DND-41 (cell line): ENCODE results near the gene CLN6.

Source experiments
- ATAC-seq: fragments of 200-7000 bp; cut with Tn5 transposase; 3 replicates; pipeline ENCODE4 v1.9.1; 2021; ENCODE audit warnings: low read depth; ENCODE audit not compliant: insufficient read depth
- DNase-seq: peaks from one replicate; pipeline ENCODE4 v3.0.0-alpha.2; 2020
- H2AFZ ChIP-seq: 2 replicates; pipeline ENCODE4 v1.6.0; 2012; ENCODE audit warnings: low read depth, low read length
- H3K27ac ChIP-seq: 2 replicates; pipeline ENCODE4 v1.5.1; 2012; ENCODE audit warnings: low read length, inconsistent platforms
- H3K27me3 ChIP-seq: fragments of 200-600 bp; sonication (generic); 2 replicates; pipeline ENCODE4 v1.6.0; 2012; ENCODE audit warnings: low read length, mild to moderate bottlenecking, inconsistent platforms; ENCODE audit not compliant: insufficient read depth, poor library complexity
- H3K36me3 ChIP-seq: 2 replicates; pipeline ENCODE4 v1.5.1; 2012; ENCODE audit warnings: low read length, inconsistent platforms; ENCODE audit not compliant: insufficient read depth
- H3K4me1 ChIP-seq: 2 replicates; pipeline ENCODE4 v1.5.1; 2012; ENCODE audit warnings: mild to moderate bottlenecking, low read length; ENCODE audit not compliant: insufficient read depth
- H3K4me2 ChIP-seq: 2 replicates; pipeline ENCODE4 v1.6.0; 2012; ENCODE audit warnings: mild to moderate bottlenecking, moderate library complexity, low read length, inconsistent platforms; ENCODE audit not compliant: insufficient read depth
- H3K4me3 ChIP-seq, 2 experiments: fragments of 200-600 bp in 1 of 2; shearing (Covaris generic) in 1 of 2; 2 replicates each; pipeline ENCODE4 v1.5.1; 2012 to 2016; ENCODE audit warnings: inconsistent platforms in 2 of 2, low read length in 2 of 2, mild to moderate bottlenecking in 2 of 2, low read depth in 1 of 2, moderate library complexity in 1 of 2
- H3K79me2 ChIP-seq: 2 replicates; pipeline ENCODE4 v1.6.0; 2012; ENCODE audit warnings: low read length, inconsistent platforms; ENCODE audit not compliant: insufficient read depth
- H3K9ac ChIP-seq: 2 replicates; pipeline ENCODE4 v1.6.0; 2012; ENCODE audit warnings: low read depth, mild to moderate bottlenecking, inconsistent platforms, low read length, moderate library complexity
- H3K9me3 ChIP-seq: 2 replicates; pipeline ENCODE4 v1.5.1; 2012; ENCODE audit warnings: low read length, moderate library complexity, mild to moderate bottlenecking, inconsistent platforms; ENCODE audit not compliant: insufficient read depth, severe bottlenecking
- H4K20me1 ChIP-seq: 2 replicates; pipeline ENCODE4 v1.6.0; 2012; ENCODE audit warnings: low read length; ENCODE audit not compliant: insufficient read depth
- EZH2 ChIP-seq: IDR thresholded peaks from 3 replicates; pipeline ENCODE4 v1.6.1; 2012; ENCODE audit warnings: borderline replicate concordance, low read depth, mild to moderate bottlenecking, moderate library complexity, low read length, inconsistent platforms; ENCODE audit not compliant: severe bottlenecking
- TF ChIP-seq, protein P1 (sequence below): IDR thresholded peaks from 2 replicates; pipeline ENCODE4 v1.5.1; 2012; ENCODE audit warnings: borderline replicate concordance, low read length, moderate library complexity, mild to moderate bottlenecking; ENCODE audit not compliant: poor library complexity, severe bottlenecking; ENCODE audit errors: extremely low read depth

Gene CLN6

GRCh38 chr15:68187559-68187958 is 42.0 kb downstream of the CLN6 start:
- Histone ChIP-seq H3K79me2 (no peaks in the 10 kb centered on the region), H3K4me3 (no peak overlapping the region), H3K36me3 (peaks cover 76% of the 10 kb centered on the region), H2AFZ (no peak overlapping the region), H3K27ac (no peak overlapping the region), H3K9ac (no peak overlapping the region), H3K4me1 (no peaks in the 10 kb centered on the region), H3K27me3 (no peaks in the 10 kb centered on the region), H4K20me1 (no peaks in the 10 kb centered on the region), H3K9me3 (no peaks in the 10 kb centered on the region), H3K4me2 (no peak overlapping the region)
- no peak for ATAC-seq
- DNase-seq, result no peak
- TF ChIP-seq, protein P1, sequence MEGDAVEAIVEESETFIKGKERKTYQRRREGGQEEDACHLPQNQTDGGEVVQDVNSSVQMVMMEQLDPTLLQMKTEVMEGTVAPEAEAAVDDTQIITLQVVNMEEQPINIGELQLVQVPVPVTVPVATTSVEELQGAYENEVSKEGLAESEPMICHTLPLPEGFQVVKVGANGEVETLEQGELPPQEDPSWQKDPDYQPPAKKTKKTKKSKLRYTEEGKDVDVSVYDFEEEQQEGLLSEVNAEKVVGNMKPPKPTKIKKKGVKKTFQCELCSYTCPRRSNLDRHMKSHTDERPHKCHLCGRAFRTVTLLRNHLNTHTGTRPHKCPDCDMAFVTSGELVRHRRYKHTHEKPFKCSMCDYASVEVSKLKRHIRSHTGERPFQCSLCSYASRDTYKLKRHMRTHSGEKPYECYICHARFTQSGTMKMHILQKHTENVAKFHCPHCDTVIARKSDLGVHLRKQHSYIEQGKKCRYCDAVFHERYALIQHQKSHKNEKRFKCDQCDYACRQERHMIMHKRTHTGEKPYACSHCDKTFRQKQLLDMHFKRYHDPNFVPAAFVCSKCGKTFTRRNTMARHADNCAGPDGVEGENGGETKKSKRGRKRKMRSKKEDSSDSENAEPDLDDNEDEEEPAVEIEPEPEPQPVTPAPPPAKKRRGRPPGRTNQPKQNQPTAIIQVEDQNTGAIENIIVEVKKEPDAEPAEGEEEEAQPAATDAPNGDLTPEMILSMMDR, result no peak
- no peak for TF ChIP-seq EZH2

- H3K79me2 ChIP-seq, result no peaks in the 10 kb centered on the region
- H3K4me3 ChIP-seq, result no peak overlapping the region
- H3K9me3 ChIP-seq, result no peaks in the 10 kb centered on the region
- no peak overlapping the region for H3K4me2 ChIP-seq
- H4K20me1 ChIP-seq, result no peaks in the 10 kb centered on the region
- no peak overlapping the region for H3K27ac ChIP-seq
- ATAC-seq (no peak), DNase-seq (no peak)
- no peak overlapping the region for H3K9ac ChIP-seq
- no peaks in the 10 kb centered on the region for H3K27me3 ChIP-seq
- H2AFZ ChIP-seq, result no peak overlapping the region
- no peaks in the 10 kb centered on the region for H3K4me1 ChIP-seq
- peaks cover 73% of the 10 kb centered on the region for H3K36me3 ChIP-seq
- TF ChIP-seq, protein P1, result no peak
- no peak for TF ChIP-seq EZH2
These were observed 42.7 kb downstream of the CLN6 start for GRCh38 chr15:68186671-68187397.

- no peak for TF ChIP-seq EZH2
- TF ChIP-seq, protein P1, result no peak
- Histone ChIP-seq H3K79me2 (no peaks in the 10 kb centered on the region), H2AFZ (no peak overlapping the region), H3K9ac (no peak overlapping the region), H3K27ac (no peak overlapping the region), H3K36me3 (peaks cover 77% of the 10 kb centered on the region), H3K4me2 (no peak overlapping the region), H3K27me3 (no peaks in the 10 kb centered on the region), H3K9me3 (no peaks in the 10 kb centered on the region), H4K20me1 (no peaks in the 10 kb centered on the region), H3K4me3 (no peak overlapping the region), H3K4me1 (no peaks in the 10 kb centered on the region)
- ATAC-seq, result no peak
- no peak for DNase-seq
These were observed 44.7 kb downstream of the CLN6 start for GRCh38 chr15:68184616-68185480.
